ENCODE measurements around the gene SPINT4. TPM values are rescaled to one million over a fixed set of nuclear protein-coding genes. Genes with fewer than 3 reads are reported as not detected.
A peak's percentile ranks its signal among the peaks of the same experiment; 100 is the strongest.
"Not testable (repeated sequence)": the region's sequence is repeated elsewhere in the genome, so short reads cannot be mapped to it uniquely, and the experiment has no call there.

SPINT4 gene
- total RNA-seq, 1 donor from 2014 or later, result not detected

- intact Hi-C loops (cut with micrococcal nuclease), result no loop called here
These were observed 20.4 kb downstream of the SPINT4 start for GRCh38 chr20:45742596-45742995.

GRCh38 chr20:45745015-45745414 is 22.9 kb downstream of the SPINT4 start:
- peaks cover 4% of the 10 kb centered on the region for H3K4me1 Mint-ChIP-seq

More at GRCh38 chr20:45742596-45742995, 20.4 kb downstream of the SPINT4 start:
- Mint-ChIP-seq H3K27me3 (peaks cover 20% of the 10 kb centered on the region), H3K4me3 (no peak overlapping the region), H3K27ac (no peak overlapping the region), H3K9me3 (no peaks in the 10 kb centered on the region), H3K36me3 (ENCODE audit: low read depth) (no peaks in the 10 kb centered on the region), H3K4me1 (peaks cover 2% of the 10 kb centered on the region)
- DNase-seq, result no peak

GRCh38 chr20:45751721-45752120 is 29.6 kb downstream of the SPINT4 start:
- H3K4me3 Mint-ChIP-seq, result no peak overlapping the region
- H3K36me3 Mint-ChIP-seq (ENCODE audit: low read depth), result peaks cover 2% of the 10 kb centered on the region
- DNase-seq, result no peak
- peak overlapping the region; percentile 13 for H3K27ac Mint-ChIP-seq
- peaks cover 32% of the 10 kb centered on the region for H3K27me3 Mint-ChIP-seq
- intact Hi-C loops (cut with micrococcal nuclease), result loop anchor here (1.0 to 5.0 kb wide), 3 partner anchors 140 to 449 kb away; no protein-coding TSS in a partner anchor
- H3K4me1 Mint-ChIP-seq, result peaks cover 15% of the 10 kb centered on the region
- H3K9me3 Mint-ChIP-seq, result peaks cover 14% of the 10 kb centered on the region

More at GRCh38 chr20:45745015-45745414, 22.9 kb downstream of the SPINT4 start:
- H3K36me3 Mint-ChIP-seq (ENCODE audit: low read depth), result no peaks in the 10 kb centered on the region
- peaks cover 30% of the 10 kb centered on the region for H3K27me3 Mint-ChIP-seq
- no peak overlapping the region for H3K27ac Mint-ChIP-seq
- H3K9me3 Mint-ChIP-seq, result no peaks in the 10 kb centered on the region
- H3K4me3 Mint-ChIP-seq, result no peak overlapping the region
- DNase-seq, result no peak
- intact Hi-C loops (cut with micrococcal nuclease), result no loop called here

- Mint-ChIP-seq H3K4me3 (peak overlapping the region; percentile 39), H3K36me3 (ENCODE audit: low read depth) (peaks cover 2% of the 10 kb centered on the region), H3K9me3 (peaks cover 14% of the 10 kb centered on the region), H3K4me1 (peaks cover 15% of the 10 kb centered on the region), H3K27me3 (peaks cover 22% of the 10 kb centered on the region), H3K27ac (peak overlapping the region; percentile 84)
- intact Hi-C loops (cut with micrococcal nuclease), result loop anchor here (1.0 to 5.0 kb wide), 3 partner anchors 141 to 450 kb away; no protein-coding TSS in a partner anchor
- no peak for DNase-seq
These were observed 30.6 kb downstream of the SPINT4 start for GRCh38 chr20:45752746-45753145.

GRCh38 chr20:45758096-45758495 is 35.9 kb downstream of the SPINT4 start:
- Mint-ChIP-seq H3K4me1 (peaks cover 2% of the 10 kb centered on the region), H3K27me3 (peaks cover 9% of the 10 kb centered on the region), H3K36me3 (ENCODE audit: low read depth) (peaks cover 2% of the 10 kb centered on the region), H3K9me3 (peaks cover 11% of the 10 kb centered on the region), H3K4me3 (no peak overlapping the region), H3K27ac (no peak overlapping the region)
- intact Hi-C loops (cut with micrococcal nuclease), result no loop called here
- DNase-seq, result no peak

GRCh38 chr20:45759921-45760320 is 37.8 kb downstream of the SPINT4 start:
- H3K27me3 Mint-ChIP-seq; DNase-seq; H3K4me1 Mint-ChIP-seq; H3K9me3 Mint-ChIP-seq; H3K36me3 Mint-ChIP-seq (ENCODE audit: low read depth); H3K4me3 Mint-ChIP-seq; H3K27ac Mint-ChIP-seq; intact Hi-C loops (cut with micrococcal nuclease): not testable (repeated sequence)

- H3K36me3 Mint-ChIP-seq (ENCODE audit: low read depth); H3K27ac Mint-ChIP-seq; DNase-seq; H3K4me3 Mint-ChIP-seq; H3K9me3 Mint-ChIP-seq; H3K4me1 Mint-ChIP-seq; H3K27me3 Mint-ChIP-seq; intact Hi-C loops (cut with micrococcal nuclease): not testable (repeated sequence)
These were observed 39.8 kb downstream of the SPINT4 start for GRCh38 chr20:45761966-45762365.

- H3K4me1 Mint-ChIP-seq; intact Hi-C loops (cut with micrococcal nuclease); H3K27ac Mint-ChIP-seq; H3K27me3 Mint-ChIP-seq; DNase-seq; H3K9me3 Mint-ChIP-seq; H3K36me3 Mint-ChIP-seq (ENCODE audit: low read depth); H3K4me3 Mint-ChIP-seq: not testable (repeated sequence)
These were observed 42.6 kb downstream of the SPINT4 start for GRCh38 chr20:45764618-45765282.

GRCh38 chr20:45765307-45765875 is 43.2 kb downstream of the SPINT4 start:
- Mint-ChIP-seq H3K4me1 (no peaks in the 10 kb centered on the region), H3K9me3 (no peaks in the 10 kb centered on the region), H3K27me3 (peaks cover 8% of the 10 kb centered on the region), H3K36me3 (ENCODE audit: low read depth) (no peaks in the 10 kb centered on the region), H3K4me3 (no peak overlapping the region), H3K27ac (no peak overlapping the region)
- DNase-seq, result no peak
- intact Hi-C loops (cut with micrococcal nuclease), result no loop called here

- Mint-ChIP-seq H3K27me3 (peaks cover 7% of the 10 kb centered on the region), H3K4me3 (no peak overlapping the region), H3K36me3 (ENCODE audit: low read depth) (no peaks in the 10 kb centered on the region), H3K9me3 (no peaks in the 10 kb centered on the region), H3K4me1 (peaks cover 4% of the 10 kb centered on the region), H3K27ac (no peak overlapping the region)
- intact Hi-C loops (cut with micrococcal nuclease), result no loop called here
- DNase-seq, result no peak
These were observed 43.8 kb downstream of the SPINT4 start for GRCh38 chr20:45765980-45766379.

- intact Hi-C loops (cut with micrococcal nuclease), result no loop called here
- peaks cover 3% of the 10 kb centered on the region for H3K27me3 Mint-ChIP-seq
- no peaks in the 10 kb centered on the region for H3K9me3 Mint-ChIP-seq
- H3K27ac Mint-ChIP-seq, result no peak overlapping the region
- no peak overlapping the region for H3K4me3 Mint-ChIP-seq
- no peak for DNase-seq
- H3K36me3 Mint-ChIP-seq (ENCODE audit: low read depth), result no peaks in the 10 kb centered on the region
- H3K4me1 Mint-ChIP-seq, result peaks cover 8% of the 10 kb centered on the region
These were observed 46.3 kb downstream of the SPINT4 start for GRCh38 chr20:45768479-45768878.

- Mint-ChIP-seq H3K36me3 (ENCODE audit: low read depth) (no peaks in the 10 kb centered on the region), H3K27me3 (peaks cover 12% of the 10 kb centered on the region), H3K4me1 (peaks cover 8% of the 10 kb centered on the region), H3K27ac (no peak overlapping the region), H3K9me3 (no peaks in the 10 kb centered on the region), H3K4me3 (no peak overlapping the region)
- DNase-seq, result peak; percentile 94
- intact Hi-C loops (cut with micrococcal nuclease), result loop anchor here (1.0 to 5.0 kb wide), 5 partner anchors 179 to 452 kb away; partner anchors contain the start of gene SYS1
These were observed 49.1 kb downstream of the SPINT4 start for GRCh38 chr20:45771182-45771759.

- no peak for DNase-seq
- H3K36me3 Mint-ChIP-seq (ENCODE audit: low read depth), result no peaks in the 10 kb centered on the region
- H3K27ac Mint-ChIP-seq, result no peak overlapping the region
- H3K27me3 Mint-ChIP-seq, result peaks cover 11% of the 10 kb centered on the region
- H3K9me3 Mint-ChIP-seq, result no peaks in the 10 kb centered on the region
- intact Hi-C loops (cut with micrococcal nuclease), result loop anchor here (5.0 kb wide), 1 partner anchor 410 kb away; the partner anchor contains the start of gene SYS1
- H3K4me3 Mint-ChIP-seq, result no peak overlapping the region
- peaks cover 8% of the 10 kb centered on the region for H3K4me1 Mint-ChIP-seq
These were observed 50.5 kb downstream of the SPINT4 start for GRCh38 chr20:45772693-45773092.

- peaks cover 11% of the 10 kb centered on the region for H3K27me3 Mint-ChIP-seq
These were observed 52.8 kb downstream of the SPINT4 start for GRCh38 chr20:45774945-45775344.

More at GRCh38 chr20:45774945-45775344, 52.8 kb downstream of the SPINT4 start:
- H3K9me3 Mint-ChIP-seq, result no peaks in the 10 kb centered on the region
- no peaks in the 10 kb centered on the region for H3K36me3 Mint-ChIP-seq (ENCODE audit: low read depth)
- intact Hi-C loops (cut with micrococcal nuclease), result loop anchor here (5.0 kb wide), 1 partner anchor 413 kb away; the partner anchor contains the start of gene SYS1
- no peak overlapping the region for H3K27ac Mint-ChIP-seq
- H3K4me1 Mint-ChIP-seq, result peaks cover 19% of the 10 kb centered on the region
- no peak overlapping the region for H3K4me3 Mint-ChIP-seq
- no peak for DNase-seq
